Ureter (tissue), 1 donor: ENCODE data around the gene PHLDA2. TPM values are rescaled to one million over a fixed set of nuclear protein-coding genes. Genes with fewer than 3 reads are reported as not detected.
A peak's percentile ranks its signal among the peaks of the same experiment; 100 is the strongest.
"Not testable (repeated sequence)": the region's sequence is repeated elsewhere in the genome, so short reads cannot be mapped to it uniquely, and the experiment has no call there.

ENCODE experiments used
- DNase-seq: peaks from one replicate; pipeline ENCODE4 v3.0.0-alpha.2; 2020; ENCODE audit warnings: low spot score
- total RNA-seq: library from RNA; stranded (reverse); gene quantifications from one replicate; pipeline ENCODE4 v1.2.4, GENCODE V29; 2023
- donor health status: DM: yes; HTN: yes; CAD: no.

The PHLDA2 gene
- total RNA-seq, 1 donor from 2014 or later: 15.9 TPM

GRCh38 chr11:2914455-2915195, 14.6 kb downstream of the PHLDA2 start:
- no peak for DNase-seq

DNA sequence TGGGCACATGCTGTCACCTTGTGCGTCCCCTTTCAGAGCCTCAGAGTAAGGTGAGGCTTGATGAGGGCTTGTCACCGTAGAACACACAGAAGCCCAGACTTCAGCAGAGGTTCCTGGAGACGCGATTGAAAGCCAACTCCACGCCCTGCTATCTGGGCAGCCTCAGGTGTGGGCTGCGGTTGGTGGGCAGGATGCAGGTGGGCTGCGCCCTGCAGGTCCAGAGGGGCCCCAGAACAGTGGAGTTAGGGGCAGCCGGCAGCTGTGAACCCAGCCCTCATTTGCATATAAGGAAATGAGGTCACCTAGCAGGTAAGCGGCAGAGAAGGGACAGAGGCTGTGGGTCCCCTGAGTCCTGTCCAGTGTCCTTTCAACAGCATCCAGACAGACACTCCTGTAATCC, 15.4 kb downstream of the PHLDA2 start:
- no peak for DNase-seq

GRCh38 chr11:2913019-2913431, 16.2 kb downstream of the PHLDA2 start:
- DNase-seq: no peak

GRCh38 chr11:2912498-2912897, 16.7 kb downstream of the PHLDA2 start:
- peak; percentile 94 for DNase-seq

DNA sequence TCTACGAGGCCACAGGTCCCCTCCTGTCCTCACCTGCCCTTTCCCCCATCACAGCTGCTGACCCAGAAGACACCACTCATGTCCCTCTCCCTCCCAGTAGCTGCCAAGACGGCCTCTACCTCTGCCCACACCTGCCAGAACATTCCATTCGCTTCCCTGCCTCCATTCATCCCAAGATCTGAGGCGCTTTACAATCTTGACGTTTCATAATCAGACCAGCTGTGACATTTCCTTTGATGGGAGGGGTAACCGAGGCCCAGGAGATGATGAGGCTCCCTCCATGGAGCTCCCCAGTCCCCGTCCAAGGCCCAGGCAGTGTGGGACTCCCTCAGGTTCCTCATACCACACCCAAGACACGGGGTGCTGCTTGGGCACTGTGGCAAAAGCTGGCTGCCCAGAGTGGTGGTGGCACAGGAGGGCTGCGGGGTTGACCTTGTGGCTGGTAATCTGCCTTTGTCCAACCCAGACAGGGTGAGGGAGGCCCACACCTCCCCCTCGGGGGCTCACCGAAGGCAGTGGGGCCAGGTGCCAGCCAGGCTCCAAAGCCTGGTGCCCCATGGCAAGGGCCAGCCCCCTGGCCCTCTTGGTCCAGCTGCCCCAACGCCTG, 17.3 kb downstream of the PHLDA2 start:
- no peak for DNase-seq

GRCh38 chr11:2911088-2911784, 18.0 kb downstream of the PHLDA2 start:
- DNase-seq: no peak

- no peak for DNase-seq
These were observed 18.7 kb downstream of the PHLDA2 start for GRCh38 chr11:2910401-2910955.

- DNase-seq: no peak
These were observed 19.9 kb downstream of the PHLDA2 start for GRCh38 chr11:2909133-2909902.

DNA sequence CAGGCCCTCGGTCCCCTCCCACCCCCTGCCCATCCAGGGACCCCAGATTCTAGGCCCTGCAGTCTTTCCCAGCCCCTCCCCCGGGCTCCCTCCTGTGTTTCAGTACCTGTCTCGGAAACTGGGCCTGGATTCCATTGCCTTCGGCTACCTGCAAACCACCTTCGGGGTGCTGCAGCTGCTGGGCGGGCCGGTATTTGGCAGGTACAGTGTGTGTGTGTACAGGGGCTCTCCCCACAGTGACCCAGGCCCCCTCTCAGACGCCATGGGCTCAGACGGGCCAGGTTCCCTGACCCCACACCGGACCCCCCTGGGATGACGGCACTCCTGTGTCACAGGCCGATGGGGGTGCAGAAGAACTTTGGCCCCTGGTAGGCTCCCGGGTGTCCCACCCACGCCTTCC, 21.1 kb downstream of the PHLDA2 start:
- DNase-seq: no peak

- DNase-seq: not testable (repeated sequence)
These were observed 23.9 kb downstream of the PHLDA2 start for GRCh38 chr11:2905299-2905698.

- DNase-seq: no peak
These were observed 24.8 kb downstream of the PHLDA2 start for GRCh38 chr11:2904153-2905052.

DNA sequence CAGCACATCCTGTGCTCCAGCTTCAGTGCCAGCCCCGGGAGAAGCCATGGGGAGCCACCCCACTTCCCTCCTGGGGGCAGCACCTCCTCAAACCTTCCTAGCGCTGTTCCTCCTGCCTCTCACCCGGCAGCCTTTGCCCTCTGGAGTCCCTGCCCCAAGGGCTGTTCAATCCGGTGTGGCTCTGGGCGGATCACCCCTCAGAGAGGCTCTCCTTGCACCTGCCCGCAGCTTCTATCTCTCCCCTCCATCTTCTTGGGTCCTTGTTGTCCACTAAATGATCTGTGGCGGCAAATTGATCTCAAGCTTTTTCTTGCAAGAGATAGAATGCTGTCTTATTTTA, 25.6 kb downstream of the PHLDA2 start:
- no peak for DNase-seq

DNA sequence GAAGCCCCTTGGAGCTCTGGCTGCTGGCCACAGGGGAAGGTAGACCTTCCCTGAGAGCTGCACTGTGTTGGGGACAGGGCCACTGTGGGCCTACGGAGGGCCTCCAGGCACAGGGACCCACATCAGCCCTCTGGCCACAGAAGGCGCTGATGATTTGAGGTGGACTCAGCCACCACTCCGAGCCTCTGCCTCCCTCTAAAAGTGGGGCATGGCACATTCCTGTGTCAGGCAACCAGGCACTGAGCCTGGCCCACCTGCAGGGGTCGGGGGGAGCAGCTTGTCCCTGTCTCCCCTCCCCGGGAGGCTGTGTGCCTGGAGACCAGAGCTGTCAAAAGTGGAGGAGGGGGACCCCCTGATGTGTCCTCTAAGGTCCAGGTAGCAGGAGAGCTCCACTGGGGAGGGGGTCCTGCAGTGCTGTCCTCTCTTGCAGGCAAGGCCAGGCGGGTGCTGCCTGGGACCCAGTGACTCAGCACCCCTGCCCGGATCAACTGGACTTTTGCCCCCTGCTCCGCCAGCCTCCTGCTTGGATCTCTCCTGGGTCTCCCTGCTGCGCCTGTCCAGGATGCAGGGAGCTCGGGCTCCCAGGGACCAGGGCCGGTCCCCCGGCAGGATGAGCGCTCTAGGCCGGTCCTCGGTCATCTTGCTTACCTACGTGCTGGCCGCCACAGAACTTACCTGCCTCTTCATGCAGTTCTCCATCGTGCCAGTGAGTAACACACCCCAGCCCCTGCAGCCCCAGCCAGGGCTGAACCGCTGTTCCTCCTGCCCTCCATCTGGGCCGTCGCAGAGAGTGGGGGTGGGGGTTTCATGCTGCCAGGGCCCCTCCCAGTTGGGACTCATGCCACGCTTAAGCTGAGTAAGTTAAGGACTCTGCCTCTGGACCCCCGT, 26.2 kb downstream of the PHLDA2 start:
- DNase-seq: no peak

DNA sequence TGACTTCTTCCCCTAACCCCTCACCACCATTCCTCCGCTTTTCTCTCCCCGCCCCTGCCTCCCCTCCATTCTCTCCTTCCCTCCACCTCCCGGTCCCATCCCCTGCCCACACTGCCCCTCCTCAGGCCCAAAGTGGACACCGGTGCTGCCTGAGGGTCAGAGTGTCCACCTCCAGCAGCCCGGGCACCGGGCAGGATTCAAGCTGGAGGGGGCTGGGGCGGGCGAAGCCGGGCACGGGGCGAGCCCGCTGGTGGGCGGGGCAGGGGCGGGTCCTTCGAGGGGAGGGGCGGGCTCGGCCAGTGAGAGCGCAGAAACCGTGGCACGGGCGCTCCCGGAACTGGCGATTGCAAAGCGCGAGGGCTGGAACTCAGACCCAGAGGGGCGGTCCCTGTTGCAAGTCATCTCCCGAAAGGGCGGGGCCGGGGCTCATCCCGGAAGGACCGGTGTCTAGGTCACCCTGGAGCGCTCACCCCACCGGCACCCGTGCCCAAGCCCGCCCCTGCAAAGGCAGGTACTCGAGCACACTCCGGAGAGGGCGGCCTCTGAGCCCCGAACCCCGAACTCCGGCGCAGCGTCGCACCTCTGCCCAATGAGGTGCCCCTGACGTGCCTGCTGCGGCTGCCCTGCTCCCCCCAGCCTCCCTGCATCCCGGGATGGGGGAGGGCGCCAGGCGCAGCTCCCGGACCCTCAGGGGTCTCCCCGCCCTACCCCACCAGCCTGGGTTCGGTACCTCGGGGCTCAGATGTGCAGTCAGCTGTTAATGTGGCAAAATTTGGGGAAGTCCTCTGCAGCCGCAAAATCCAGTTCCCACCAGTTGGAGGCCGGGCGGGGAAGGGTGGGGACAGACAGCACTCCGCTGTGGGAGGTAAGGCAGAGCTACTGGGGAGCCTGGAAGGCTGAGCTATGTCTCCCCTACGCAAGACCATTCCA, 27.1 kb downstream of the PHLDA2 start:
- peak; percentile 98 for DNase-seq

- no peak for DNase-seq
These were observed 27.9 kb downstream of the PHLDA2 start for GRCh38 chr11:2901196-2901796.

DNA sequence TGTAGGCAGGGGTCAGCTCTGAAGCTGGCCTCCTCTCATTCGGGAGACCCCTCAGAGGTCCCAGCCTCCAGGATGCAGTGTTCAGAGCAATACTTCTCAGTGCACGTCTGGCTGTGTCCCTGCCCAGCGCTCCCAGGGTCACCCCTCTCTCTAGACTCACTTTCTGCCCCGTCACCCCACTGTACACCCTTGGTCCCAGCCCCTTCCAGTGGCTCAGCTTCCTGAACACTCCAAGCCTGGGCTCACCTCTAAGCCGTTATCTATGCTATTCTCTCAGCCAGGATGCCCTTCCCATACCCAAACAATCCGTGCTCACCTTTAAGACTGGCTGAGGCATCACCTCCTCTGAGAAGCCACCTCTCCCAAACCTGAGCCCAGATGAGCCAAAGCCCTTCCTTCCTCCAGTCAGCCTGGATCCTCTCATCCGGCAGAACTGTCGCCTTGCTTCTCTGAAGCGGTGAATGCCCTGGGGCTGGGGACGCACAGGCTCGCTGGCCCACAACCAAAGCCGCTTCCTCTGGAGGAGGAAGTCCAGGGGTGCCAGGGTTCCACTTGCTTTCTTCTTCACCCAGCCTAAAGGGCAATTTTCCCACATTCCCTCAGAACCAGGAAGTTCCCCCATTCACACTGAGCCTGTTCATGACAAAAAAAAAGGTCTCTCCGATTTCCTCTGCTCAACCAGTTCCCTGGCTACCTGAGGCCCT, 30.0 kb downstream of the PHLDA2 start:
- peak; percentile 68 for DNase-seq

GRCh38 chr11:2898366-2899079, 30.7 kb downstream of the PHLDA2 start:
- peak; percentile 78 for DNase-seq
